NB4 (cell line): ENCODE data around the gene LHX2.

Experiments used
- MYC ChIP-seq: IDR thresholded peaks from 2 replicates; pipeline ENCODE4 v1.6.1; 2011; ENCODE audit warnings: low read depth, low read length
- POLR2A ChIP-seq: IDR thresholded peaks from 2 replicates; pipeline ENCODE4 v1.6.1; 2011; ENCODE audit warnings: mild to moderate bottlenecking; ENCODE audit not compliant: insufficient read length; ENCODE audit errors: extremely low read depth
- TF ChIP-seq, protein P1 (sequence below): IDR thresholded peaks from one replicate; pipeline ENCODE4 v1.5.1; 2012; ENCODE audit warnings: low read depth, low read length
- TF ChIP-seq, protein P2 (sequence below): IDR thresholded peaks from 2 replicates; pipeline ENCODE4 v1.6.1; 2011; ENCODE audit warnings: low read depth, low read length

DNA sequence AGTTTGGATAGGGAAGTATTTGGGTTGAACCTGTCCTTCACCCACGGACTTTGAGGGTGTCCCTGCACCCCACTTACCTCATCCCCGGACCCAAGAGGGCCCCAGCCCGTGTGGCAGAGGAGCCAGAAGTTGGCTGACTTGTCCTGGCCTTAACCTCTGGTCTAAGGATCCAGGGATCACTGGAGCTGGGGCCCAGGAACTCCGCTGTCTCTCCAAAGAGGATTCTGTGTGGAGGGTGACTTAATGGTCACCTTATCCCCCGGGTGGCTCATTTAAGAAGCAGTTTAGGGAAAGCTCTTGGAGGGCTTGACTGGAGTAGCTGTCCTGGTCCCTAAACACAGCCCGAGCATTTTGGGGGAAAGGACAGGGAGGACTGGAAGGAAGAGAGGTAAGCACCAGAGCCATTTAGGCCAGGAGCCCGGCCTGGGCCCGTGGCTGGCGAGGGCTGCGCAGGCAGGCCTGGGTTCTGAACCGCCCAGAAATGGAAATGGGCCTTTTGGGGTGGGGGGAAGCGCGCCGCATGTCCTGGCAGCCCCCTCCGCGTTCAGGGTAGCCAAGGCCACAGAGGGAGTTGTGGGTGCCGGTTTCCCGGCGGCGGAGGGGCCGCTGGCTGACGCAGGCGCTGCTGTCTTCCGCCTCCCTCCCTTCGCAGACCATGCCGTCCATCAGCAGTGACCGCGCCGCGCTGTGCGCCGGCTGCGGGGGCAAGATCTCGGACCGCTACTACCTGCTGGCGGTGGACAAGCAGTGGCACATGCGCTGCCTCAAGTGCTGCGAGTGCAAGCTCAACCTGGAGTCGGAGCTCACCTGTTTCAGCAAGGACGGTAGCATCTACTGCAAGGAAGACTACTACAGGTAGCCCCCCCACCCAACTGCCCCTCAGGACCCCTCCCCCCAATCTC is 2.0 kb downstream of the LHX2 start:
- TF ChIP-seq POLR2A (no peak), MYC (no peak)
- TF ChIP-seq, protein P1, sequence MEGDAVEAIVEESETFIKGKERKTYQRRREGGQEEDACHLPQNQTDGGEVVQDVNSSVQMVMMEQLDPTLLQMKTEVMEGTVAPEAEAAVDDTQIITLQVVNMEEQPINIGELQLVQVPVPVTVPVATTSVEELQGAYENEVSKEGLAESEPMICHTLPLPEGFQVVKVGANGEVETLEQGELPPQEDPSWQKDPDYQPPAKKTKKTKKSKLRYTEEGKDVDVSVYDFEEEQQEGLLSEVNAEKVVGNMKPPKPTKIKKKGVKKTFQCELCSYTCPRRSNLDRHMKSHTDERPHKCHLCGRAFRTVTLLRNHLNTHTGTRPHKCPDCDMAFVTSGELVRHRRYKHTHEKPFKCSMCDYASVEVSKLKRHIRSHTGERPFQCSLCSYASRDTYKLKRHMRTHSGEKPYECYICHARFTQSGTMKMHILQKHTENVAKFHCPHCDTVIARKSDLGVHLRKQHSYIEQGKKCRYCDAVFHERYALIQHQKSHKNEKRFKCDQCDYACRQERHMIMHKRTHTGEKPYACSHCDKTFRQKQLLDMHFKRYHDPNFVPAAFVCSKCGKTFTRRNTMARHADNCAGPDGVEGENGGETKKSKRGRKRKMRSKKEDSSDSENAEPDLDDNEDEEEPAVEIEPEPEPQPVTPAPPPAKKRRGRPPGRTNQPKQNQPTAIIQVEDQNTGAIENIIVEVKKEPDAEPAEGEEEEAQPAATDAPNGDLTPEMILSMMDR: no peak
- TF ChIP-seq, protein P2, sequence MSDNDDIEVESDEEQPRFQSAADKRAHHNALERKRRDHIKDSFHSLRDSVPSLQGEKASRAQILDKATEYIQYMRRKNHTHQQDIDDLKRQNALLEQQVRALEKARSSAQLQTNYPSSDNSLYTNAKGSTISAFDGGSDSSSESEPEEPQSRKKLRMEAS: no peak
